Activated T-cell treated with anti-CD3 and anti-CD28 coated beads, Interleukin-2, amount 50 U/mL, for 4 hours (primary cell): ENCODE results near the gene PIK3C3. TPM values are rescaled to one million over a fixed set of nuclear protein-coding genes. Genes with fewer than 3 reads are reported as not detected.
"Not testable (repeated sequence)": the region's sequence is repeated elsewhere in the genome, so short reads cannot be mapped to it uniquely, and the experiment has no call there.

Experiments used
- ATAC-seq, 2 donors: fragments of 200-7000 bp; cut with Tn5 transposase; one replicate each; pipeline ENCODE4 v1.10.0; 2021
- DNase-seq: peaks from one replicate; pipeline ENCODE4 v3.0.0-alpha.2; 2020
- H3K27me3 Mint-ChIP-seq: one replicate; pipeline ENCODE4 v1.8.0; 2021; ENCODE audit warnings: low read depth, mixed read lengths
- H3K36me3 Mint-ChIP-seq: one replicate; pipeline ENCODE4 v1.8.0; 2022; ENCODE audit warnings: mixed read lengths; ENCODE audit not compliant: insufficient read depth
- H3K4me1 Mint-ChIP-seq: one replicate; pipeline ENCODE4 v1.8.0; 2021; ENCODE audit warnings: low read depth, mixed read lengths
- H3K4me3 Mint-ChIP-seq: one replicate; pipeline ENCODE4 v1.8.0; 2021; ENCODE audit warnings: mild to moderate bottlenecking, moderate library complexity, mixed read lengths
- H3K9me3 Mint-ChIP-seq: one replicate; pipeline ENCODE4 v1.8.0; 2021; ENCODE audit warnings: mixed read lengths
- total RNA-seq, 3 donors: library from RNA; stranded (reverse); gene quantifications; one replicate each; pipeline ENCODE4 v1.2.1, GENCODE V29; 2021

PIK3C3 gene
- total RNA-seq, 3 donors from 2014 or later = 34.9 to 37.3 (median 35.2) TPM

- peaks cover 41% of the 10 kb centered on the region for H3K4me1 Mint-ChIP-seq
- no peak overlapping the region for H3K4me3 Mint-ChIP-seq
Measured at GRCh38 chr18:41977233-41977632, 22.2 kb downstream of the PIK3C3 start.

DNA sequence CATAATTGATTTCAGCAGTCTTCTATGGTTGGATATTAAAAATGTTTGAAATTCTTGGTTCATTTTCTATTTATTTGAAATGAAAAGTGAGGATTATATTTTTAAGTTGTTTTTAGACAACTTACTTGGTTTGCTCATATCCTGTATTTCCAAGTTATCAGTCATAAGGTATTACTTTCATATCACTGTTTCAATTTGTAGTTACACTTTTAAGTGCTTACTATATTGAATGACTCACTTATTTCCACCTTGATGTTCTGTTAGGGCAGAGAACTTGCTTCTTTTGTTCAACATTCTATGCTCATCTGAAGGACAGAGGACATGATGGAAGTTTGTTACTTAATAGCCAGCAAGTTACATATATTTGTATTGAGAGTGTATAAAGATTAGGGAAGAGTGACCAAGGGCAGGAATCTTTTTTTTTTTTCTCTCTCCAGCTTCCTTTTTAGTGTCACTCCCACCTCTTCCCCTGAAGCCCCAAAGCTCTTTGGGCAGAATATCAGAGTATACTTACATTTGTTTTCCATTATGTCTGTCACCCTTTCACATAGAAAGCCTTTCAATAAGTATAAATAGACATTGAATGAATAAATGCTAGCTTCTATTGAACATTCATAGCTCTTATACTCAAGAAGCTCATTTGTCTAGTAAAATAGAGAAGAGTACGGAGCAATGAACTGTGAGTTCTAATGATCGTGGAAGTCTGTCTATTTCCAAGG is 28.1 kb downstream of the PIK3C3 start:
- Mint-ChIP-seq H3K9me3 (no peaks in the 10 kb centered on the region), H3K36me3 (peaks cover 20% of the 10 kb centered on the region), H3K27me3 (no peaks in the 10 kb centered on the region), H3K4me1 (peaks cover 32% of the 10 kb centered on the region), H3K4me3 (peak overlapping the region; percentile 43)
- DNase-seq (no peak), ATAC-seq (peak; percentile 95)

More at GRCh38 chr18:41977233-41977632, 22.2 kb downstream of the PIK3C3 start:
- H3K36me3 Mint-ChIP-seq = peaks cover 25% of the 10 kb centered on the region
- no peaks in the 10 kb centered on the region for H3K27me3 Mint-ChIP-seq
- H3K9me3 Mint-ChIP-seq = no peaks in the 10 kb centered on the region
- no peak for ATAC-seq
- DNase-seq = no peak

DNA sequence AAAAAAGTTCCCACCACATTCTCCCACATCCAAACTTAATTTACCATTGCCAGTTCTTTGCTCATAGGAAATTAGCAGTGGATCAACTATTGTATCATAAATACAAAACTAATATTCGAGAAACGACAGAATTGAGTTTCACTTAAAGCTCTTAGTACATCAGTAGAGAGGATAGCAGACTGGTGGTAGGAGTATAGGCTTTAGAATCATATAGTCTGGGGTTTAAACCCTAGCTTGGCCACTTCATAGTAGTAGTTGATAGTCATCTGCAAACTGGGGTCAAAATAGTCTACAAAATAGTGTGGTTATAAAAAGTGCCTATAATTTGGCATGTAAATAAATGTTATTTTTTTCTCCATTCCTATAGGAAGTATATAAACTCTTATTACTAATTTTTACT is 30.9 kb downstream of the PIK3C3 start:
- Mint-ChIP-seq H3K36me3 (peaks cover 25% of the 10 kb centered on the region), H3K9me3 (no peaks in the 10 kb centered on the region)
- ATAC-seq = no peak

DNA sequence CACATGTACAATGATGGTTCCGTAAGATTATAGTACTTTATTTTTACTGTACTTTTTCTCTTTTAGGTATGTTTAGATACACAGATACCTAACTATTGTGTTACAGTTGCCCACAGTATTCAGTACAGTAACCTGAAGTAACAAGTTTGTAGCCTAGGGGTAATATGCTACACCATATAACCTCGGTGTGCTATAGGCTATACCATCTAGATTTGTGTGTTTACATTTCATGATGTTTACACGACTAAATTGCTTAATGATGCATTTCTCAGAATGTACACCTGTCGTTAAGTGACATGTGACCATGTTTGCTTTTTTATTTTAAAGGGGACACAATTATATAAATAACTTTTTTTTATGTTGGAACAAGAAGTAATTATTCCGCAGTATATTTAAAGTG is 34.5 kb downstream of the PIK3C3 start:
- DNase-seq (no peak), ATAC-seq (no peak)
- no peaks in the 10 kb centered on the region for H3K9me3 Mint-ChIP-seq
- H3K4me3 Mint-ChIP-seq = no peak overlapping the region
- no peaks in the 10 kb centered on the region for H3K27me3 Mint-ChIP-seq
- peaks cover 5% of the 10 kb centered on the region for H3K4me1 Mint-ChIP-seq
- H3K36me3 Mint-ChIP-seq = peaks cover 36% of the 10 kb centered on the region

More for the DNA sequence above, 30.9 kb downstream of the PIK3C3 start:
- Mint-ChIP-seq H3K4me3 (no peak overlapping the region), H3K27me3 (no peaks in the 10 kb centered on the region), H3K4me1 (peaks cover 26% of the 10 kb centered on the region)
- DNase-seq = no peak

DNA sequence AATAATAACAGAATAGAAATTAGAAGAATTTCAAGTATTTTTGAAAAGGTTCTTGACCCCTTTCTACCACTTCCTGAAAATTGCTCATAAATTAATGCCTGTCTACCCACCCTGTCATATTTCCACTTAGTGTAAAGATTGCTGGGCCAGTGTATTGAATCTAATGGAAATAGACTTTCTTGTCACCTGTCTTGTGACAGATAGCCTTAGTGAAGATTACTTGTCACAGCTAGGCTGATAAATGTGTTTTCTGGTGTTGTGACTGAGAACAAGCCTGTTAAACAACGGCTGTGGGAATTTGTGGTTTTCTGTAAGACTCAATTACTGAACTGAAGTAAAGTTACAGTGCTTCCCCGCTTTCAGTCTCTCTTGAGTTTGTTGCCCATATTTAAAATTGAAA is 37.0 kb downstream of the PIK3C3 start:
- Mint-ChIP-seq H3K9me3 (no peaks in the 10 kb centered on the region), H3K27me3 (no peaks in the 10 kb centered on the region), H3K4me3 (no peak overlapping the region), H3K36me3 (peaks cover 30% of the 10 kb centered on the region), H3K4me1 (no peaks in the 10 kb centered on the region)
- no peak for DNase-seq
- no peak for ATAC-seq

- ATAC-seq (no peak), DNase-seq (no peak)
- H3K4me1 Mint-ChIP-seq = no peaks in the 10 kb centered on the region
- no peaks in the 10 kb centered on the region for H3K9me3 Mint-ChIP-seq
- peaks cover 34% of the 10 kb centered on the region for H3K36me3 Mint-ChIP-seq
- H3K4me3 Mint-ChIP-seq = no peak overlapping the region
- H3K27me3 Mint-ChIP-seq = no peaks in the 10 kb centered on the region
Measured at GRCh38 chr18:41992703-41993102, 37.7 kb downstream of the PIK3C3 start.

- Mint-ChIP-seq H3K36me3 (peaks cover 35% of the 10 kb centered on the region), H3K4me3 (no peak overlapping the region), H3K9me3 (no peaks in the 10 kb centered on the region), H3K27me3 (no peaks in the 10 kb centered on the region), H3K4me1 (no peaks in the 10 kb centered on the region)
- no peak for DNase-seq
- ATAC-seq = no peak
Measured at GRCh38 chr18:41993151-41993550, 38.1 kb downstream of the PIK3C3 start.

DNA sequence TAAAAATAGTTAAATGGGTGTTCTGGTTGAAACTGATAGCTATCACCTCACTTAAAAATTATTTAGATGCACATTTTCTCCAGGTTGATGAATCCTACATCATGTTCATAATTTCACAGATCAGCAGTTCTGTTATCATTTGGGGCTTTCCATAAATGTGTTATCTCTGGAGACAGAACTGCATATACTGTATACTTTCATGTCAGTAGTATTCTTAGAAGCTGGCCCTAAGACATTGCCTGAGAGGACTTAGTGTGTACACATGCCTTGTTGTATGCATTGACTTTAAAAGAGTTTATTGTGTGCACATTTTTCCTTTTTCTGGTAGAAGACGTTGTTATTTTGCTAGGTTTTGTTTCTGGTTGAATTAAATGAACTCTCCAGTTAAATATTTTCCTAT is 41.0 kb downstream of the PIK3C3 start:
- ATAC-seq = no peak
- H3K36me3 Mint-ChIP-seq = peaks cover 46% of the 10 kb centered on the region

GRCh38 chr18:41999751-42000150 is 44.7 kb downstream of the PIK3C3 start:
- no peak for DNase-seq
- no peak for ATAC-seq
- no peaks in the 10 kb centered on the region for H3K4me1 Mint-ChIP-seq
- no peaks in the 10 kb centered on the region for H3K27me3 Mint-ChIP-seq
- H3K9me3 Mint-ChIP-seq = no peaks in the 10 kb centered on the region
- no peak overlapping the region for H3K4me3 Mint-ChIP-seq
- H3K36me3 Mint-ChIP-seq = peaks cover 64% of the 10 kb centered on the region

More for the DNA sequence above, 41.0 kb downstream of the PIK3C3 start:
- no peaks in the 10 kb centered on the region for H3K27me3 Mint-ChIP-seq
- no peaks in the 10 kb centered on the region for H3K4me1 Mint-ChIP-seq
- no peak overlapping the region for H3K4me3 Mint-ChIP-seq
- no peak for DNase-seq
- H3K9me3 Mint-ChIP-seq = no peaks in the 10 kb centered on the region

GRCh38 chr18:42001801-42002200 is 46.8 kb downstream of the PIK3C3 start:
- no peak overlapping the region for H3K4me3 Mint-ChIP-seq
- peaks cover 67% of the 10 kb centered on the region for H3K36me3 Mint-ChIP-seq

DNA sequence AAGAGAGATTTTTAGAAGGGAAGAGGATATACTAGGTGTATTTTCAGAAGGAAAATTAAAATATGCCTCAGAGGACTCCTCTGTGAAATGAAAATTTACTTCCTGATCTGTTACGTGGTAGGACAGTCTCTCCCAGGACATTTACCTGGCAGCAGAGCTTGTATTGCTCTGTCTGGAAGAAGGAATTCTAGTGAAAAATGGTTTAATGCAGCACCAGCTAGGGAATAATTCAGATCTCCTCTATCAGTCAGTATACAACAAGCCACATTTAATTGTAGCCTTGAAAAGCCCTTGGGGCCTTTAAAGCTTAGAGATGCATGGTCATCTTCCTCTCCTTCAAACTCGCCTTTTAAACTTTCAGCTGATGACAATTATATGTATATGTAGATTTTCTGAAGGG is 49.6 kb downstream of the PIK3C3 start:
- DNase-seq = no peak
- H3K4me1 Mint-ChIP-seq = peaks cover 4% of the 10 kb centered on the region
- no peak for ATAC-seq
- H3K4me3 Mint-ChIP-seq = no peak overlapping the region
- peaks cover 62% of the 10 kb centered on the region for H3K36me3 Mint-ChIP-seq
- no peaks in the 10 kb centered on the region for H3K9me3 Mint-ChIP-seq
- no peaks in the 10 kb centered on the region for H3K27me3 Mint-ChIP-seq

More at GRCh38 chr18:42001801-42002200, 46.8 kb downstream of the PIK3C3 start:
- Mint-ChIP-seq H3K4me1 (peaks cover 2% of the 10 kb centered on the region), H3K9me3 (no peaks in the 10 kb centered on the region), H3K27me3 (no peaks in the 10 kb centered on the region)
- DNase-seq (no peak), ATAC-seq (no peak)

- Mint-ChIP-seq H3K9me3 (no peaks in the 10 kb centered on the region), H3K4me1 (peaks cover 6% of the 10 kb centered on the region), H3K36me3 (peaks cover 60% of the 10 kb centered on the region), H3K27me3 (no peaks in the 10 kb centered on the region), H3K4me3 (no peak overlapping the region)
- ATAC-seq (no peak), DNase-seq (no peak)
Measured at GRCh38 chr18:42005782-42006181, 50.7 kb downstream of the PIK3C3 start.

DNA sequence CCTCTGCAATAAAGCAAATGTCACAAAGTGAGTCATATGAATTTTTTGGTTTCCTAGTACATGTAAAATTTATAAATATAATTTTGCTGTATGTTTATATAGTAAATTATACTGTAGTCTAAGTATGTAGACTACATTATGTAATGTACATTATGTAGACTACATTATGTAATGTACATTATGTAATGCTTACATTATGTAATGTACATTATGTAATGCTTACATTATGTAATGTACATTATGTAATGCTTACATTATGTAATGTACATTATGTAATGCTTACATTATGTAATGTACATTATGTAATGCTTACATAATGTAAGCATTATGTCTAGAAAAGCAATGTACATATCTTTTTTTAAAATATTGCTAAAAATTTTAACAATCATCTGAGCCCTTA is 54.4 kb downstream of the PIK3C3 start:
- not testable (repeated sequence) for DNase-seq, H3K4me3 Mint-ChIP-seq, ATAC-seq, H3K27me3 Mint-ChIP-seq, H3K9me3 Mint-ChIP-seq
- Mint-ChIP-seq H3K4me1 (peaks cover 13% of the 10 kb centered on the region), H3K36me3 (peaks cover 48% of the 10 kb centered on the region)

DNA sequence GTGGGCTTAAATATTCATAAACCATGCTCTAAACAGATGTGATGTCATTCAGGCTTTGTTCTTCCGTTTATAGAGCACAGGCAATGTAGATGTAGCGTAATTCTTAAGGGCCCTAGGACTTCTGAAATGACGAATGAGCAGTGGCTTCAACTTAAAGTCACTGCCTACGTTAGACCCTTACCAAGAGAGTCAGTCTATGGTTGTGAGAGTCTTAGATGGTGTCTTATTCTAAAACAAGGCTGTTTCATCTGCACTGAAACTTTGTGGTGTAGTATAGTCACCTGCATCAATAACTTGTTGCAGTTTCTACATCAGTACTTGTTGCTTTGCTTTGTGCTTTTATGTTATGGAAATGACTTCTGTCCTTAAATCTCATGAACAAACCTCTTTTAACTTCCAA is 56.0 kb downstream of the PIK3C3 start:
- DNase-seq (no peak), ATAC-seq (peak; percentile 78 to 84)
- Mint-ChIP-seq H3K27me3 (no peaks in the 10 kb centered on the region), H3K4me3 (no peak overlapping the region), H3K4me1 (peaks cover 11% of the 10 kb centered on the region), H3K36me3 (peaks cover 46% of the 10 kb centered on the region), H3K9me3 (no peaks in the 10 kb centered on the region)

DNA sequence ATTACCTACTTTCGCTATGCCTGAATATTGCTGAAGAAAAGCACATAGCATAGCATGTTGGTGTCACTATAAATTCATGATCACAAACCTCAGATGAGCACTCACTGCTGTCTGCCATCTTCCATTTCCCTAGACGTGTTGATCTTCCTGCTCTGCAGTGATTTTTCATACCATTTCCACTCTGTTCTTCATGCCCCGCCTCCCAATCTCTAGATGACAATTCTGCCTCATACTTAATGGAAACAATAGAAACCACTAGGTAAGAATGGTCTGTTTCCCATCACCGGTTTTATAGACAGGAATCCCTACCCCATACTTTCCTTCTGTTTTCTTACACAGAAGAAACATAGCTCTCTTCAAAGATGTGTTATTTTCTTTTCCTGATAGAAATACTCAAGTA is 63.8 kb downstream of the PIK3C3 start:
- no peak for ATAC-seq
- H3K9me3 Mint-ChIP-seq = no peaks in the 10 kb centered on the region
- no peak overlapping the region for H3K4me3 Mint-ChIP-seq
- DNase-seq = no peak
- H3K27me3 Mint-ChIP-seq = no peaks in the 10 kb centered on the region
- peaks cover 34% of the 10 kb centered on the region for H3K36me3 Mint-ChIP-seq
- H3K4me1 Mint-ChIP-seq = peaks cover 8% of the 10 kb centered on the region
